Measurements from ENCODE around the gene PMM1. TPM values are rescaled to one million over a fixed set of nuclear protein-coding genes. Genes with fewer than 3 reads are reported as not detected.

The PMM1 gene
- total RNA-seq, 2 donors from 2014 or later: 49.3 to 53.2 TPM

GRCh38 chr22:41555325-41555982 lies 34.2 kb downstream of the PMM1 start:
- H3K36me3 ChIP-seq: no peaks in the 10 kb centered on the region

GRCh38 chr22:41551877-41552582 lies 37.6 kb downstream of the PMM1 start:
- no peaks in the 10 kb centered on the region for H3K4me1 ChIP-seq
- DNase-seq: no peak
- H3K27ac ChIP-seq: no peak overlapping the region
- no peaks in the 10 kb centered on the region for H3K36me3 ChIP-seq
- no peaks in the 10 kb centered on the region for H3K9me3 ChIP-seq
- TF ChIP-seq CTCF (IDR thresholded peaks at IDR 0.05): no peak
- H3K4me3 ChIP-seq: no peak overlapping the region
- no peak overlapping the region for H3K9ac ChIP-seq (ENCODE audit: low read depth in 2 of 2, low read length in 2 of 2)
- H3K27me3 ChIP-seq: no peaks in the 10 kb centered on the region
- intact Hi-C loops (cut with DNase I): no loop called here

More at GRCh38 chr22:41555325-41555982, 34.2 kb downstream of the PMM1 start:
- Histone ChIP-seq H3K27ac (no peak overlapping the region), H3K9me3 (no peaks in the 10 kb centered on the region), H3K27me3 (no peaks in the 10 kb centered on the region), H3K9ac (ENCODE audit: low read depth in 2 of 2, low read length in 2 of 2) (no peak overlapping the region), H3K4me1 (no peaks in the 10 kb centered on the region), H3K4me3 (no peak overlapping the region)
- no peak for TF ChIP-seq CTCF (IDR thresholded peaks at IDR 0.05)
- DNase-seq: no peak
- intact Hi-C loops (cut with DNase I): no loop called here

GRCh38 chr22:41550952-41551491 lies 38.6 kb downstream of the PMM1 start:
- no peak for TF ChIP-seq CTCF (IDR thresholded peaks at IDR 0.05)
- DNase-seq: no peak

GRCh38 chr22:41548830-41549211 lies 40.8 kb downstream of the PMM1 start:
- H3K27ac ChIP-seq: no peak overlapping the region
- no peaks in the 10 kb centered on the region for H3K36me3 ChIP-seq
- no peaks in the 10 kb centered on the region for H3K9me3 ChIP-seq
- no peaks in the 10 kb centered on the region for H3K4me1 ChIP-seq
- no peaks in the 10 kb centered on the region for H3K27me3 ChIP-seq
- no peak for DNase-seq
- no peak for TF ChIP-seq CTCF (IDR thresholded peaks at IDR 0.05)
- no peak overlapping the region for H3K4me3 ChIP-seq
- intact Hi-C loops (cut with DNase I): no loop called here
- H3K9ac ChIP-seq (ENCODE audit: low read depth in 2 of 2, low read length in 2 of 2): no peak overlapping the region

More at GRCh38 chr22:41550952-41551491, 38.6 kb downstream of the PMM1 start:
- intact Hi-C loops (cut with DNase I): no loop called here
- Histone ChIP-seq H3K36me3 (no peaks in the 10 kb centered on the region), H3K9ac (ENCODE audit: low read depth in 2 of 2, low read length in 2 of 2) (no peak overlapping the region), H3K27ac (no peak overlapping the region), H3K9me3 (no peaks in the 10 kb centered on the region), H3K4me3 (no peak overlapping the region), H3K4me1 (no peaks in the 10 kb centered on the region), H3K27me3 (no peaks in the 10 kb centered on the region)

GRCh38 chr22:41544671-41545476 lies 44.8 kb downstream of the PMM1 start:
- H3K9ac ChIP-seq (ENCODE audit: low read depth in 2 of 2, low read length in 2 of 2): peak overlapping the region in 1 of 2 donors; percentile 29
- intact Hi-C loops (cut with DNase I): loop anchor here (5.0 kb wide), 1 partner anchor 52 kb away; no protein-coding TSS in a partner anchor
- H3K27me3 ChIP-seq: no peaks in the 10 kb centered on the region
- H3K4me3 ChIP-seq: peak overlapping the region; percentile 58
- no peaks in the 10 kb centered on the region for H3K9me3 ChIP-seq
- DNase-seq: no peak
- no peak overlapping the region for H3K27ac ChIP-seq
- H3K36me3 ChIP-seq: no peaks in the 10 kb centered on the region
- no peaks in the 10 kb centered on the region for H3K4me1 ChIP-seq
- TF ChIP-seq CTCF (IDR thresholded peaks at IDR 0.05): no peak
